ENCODE results near the gene DNAH2.

DNA sequence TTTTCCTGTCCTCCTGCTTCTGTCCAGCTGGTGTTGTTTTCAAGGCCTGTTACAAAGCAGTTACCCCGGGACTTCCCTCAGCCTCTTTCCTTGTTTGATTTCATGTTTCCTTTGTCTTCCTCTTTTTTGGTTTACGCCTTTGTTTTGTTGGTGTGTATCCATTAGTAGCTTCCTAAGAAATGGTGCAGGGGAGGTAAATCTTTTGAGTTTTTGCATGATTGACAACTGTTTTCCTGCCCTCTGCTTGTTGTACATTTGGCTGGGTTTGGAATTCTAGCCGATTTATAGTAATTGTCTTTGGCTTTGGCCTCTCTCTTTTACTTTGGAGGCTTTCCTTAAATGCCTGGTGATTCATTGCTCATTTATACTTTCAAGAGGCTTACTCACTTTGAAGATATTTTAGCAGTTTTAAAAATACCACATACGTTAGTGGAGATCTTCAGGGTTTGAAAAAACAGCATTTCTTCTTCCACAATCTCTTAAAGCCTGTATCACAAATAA, 32.8 kb downstream of the DNAH2 start:
- TF ChIP-seq TRIM28 (IDR thresholded peaks at IDR 0.05; ENCODE audit: borderline replicate concordance, low read length): peak; percentile 69
- TF ChIP-seq, protein P1, sequence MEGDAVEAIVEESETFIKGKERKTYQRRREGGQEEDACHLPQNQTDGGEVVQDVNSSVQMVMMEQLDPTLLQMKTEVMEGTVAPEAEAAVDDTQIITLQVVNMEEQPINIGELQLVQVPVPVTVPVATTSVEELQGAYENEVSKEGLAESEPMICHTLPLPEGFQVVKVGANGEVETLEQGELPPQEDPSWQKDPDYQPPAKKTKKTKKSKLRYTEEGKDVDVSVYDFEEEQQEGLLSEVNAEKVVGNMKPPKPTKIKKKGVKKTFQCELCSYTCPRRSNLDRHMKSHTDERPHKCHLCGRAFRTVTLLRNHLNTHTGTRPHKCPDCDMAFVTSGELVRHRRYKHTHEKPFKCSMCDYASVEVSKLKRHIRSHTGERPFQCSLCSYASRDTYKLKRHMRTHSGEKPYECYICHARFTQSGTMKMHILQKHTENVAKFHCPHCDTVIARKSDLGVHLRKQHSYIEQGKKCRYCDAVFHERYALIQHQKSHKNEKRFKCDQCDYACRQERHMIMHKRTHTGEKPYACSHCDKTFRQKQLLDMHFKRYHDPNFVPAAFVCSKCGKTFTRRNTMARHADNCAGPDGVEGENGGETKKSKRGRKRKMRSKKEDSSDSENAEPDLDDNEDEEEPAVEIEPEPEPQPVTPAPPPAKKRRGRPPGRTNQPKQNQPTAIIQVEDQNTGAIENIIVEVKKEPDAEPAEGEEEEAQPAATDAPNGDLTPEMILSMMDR (tag by site-specific recombination; IDR thresholded peaks at IDR 0.05): no peak
- no peak for TF ChIP-seq ZNF391 (tag by site-specific recombination; IDR thresholded peaks at IDR 0.05; ENCODE audit: borderline replicate concordance, low read depth)
- TF ChIP-seq GLIS2 (tag by site-specific recombination; IDR thresholded peaks at IDR 0.05): no peak
- no peak for TF ChIP-seq PRDM2 (tag by site-specific recombination; IDR thresholded peaks at IDR 0.05; ENCODE audit: borderline replicate concordance)
- TF ChIP-seq ZNF76 (tag by site-specific recombination; IDR thresholded peaks at IDR 0.05; ENCODE audit: borderline replicate concordance, low read depth): no peak
- no peak for TF ChIP-seq ZNF707 (tag by site-specific recombination; IDR thresholded peaks at IDR 0.05)
- no peak for TF ChIP-seq ZNF530 (tag by site-specific recombination; IDR thresholded peaks at IDR 0.05; ENCODE audit: low read depth)

Data from HEK293 (cell line).